Activated gamma-delta T cell treated with Interleukin-2 at 50 U/mL for 16 hours (primary cell): ENCODE data around the gene GBP1.
"Not testable (repeated sequence)": the region's sequence is repeated elsewhere in the genome, so short reads cannot be mapped to it uniquely, and the experiment has no call there.

ENCODE experiments used
- DNase-seq: peaks from one replicate; pipeline ENCODE4 v3.0.0-alpha.2; 2020

Gene GBP1

DNA sequence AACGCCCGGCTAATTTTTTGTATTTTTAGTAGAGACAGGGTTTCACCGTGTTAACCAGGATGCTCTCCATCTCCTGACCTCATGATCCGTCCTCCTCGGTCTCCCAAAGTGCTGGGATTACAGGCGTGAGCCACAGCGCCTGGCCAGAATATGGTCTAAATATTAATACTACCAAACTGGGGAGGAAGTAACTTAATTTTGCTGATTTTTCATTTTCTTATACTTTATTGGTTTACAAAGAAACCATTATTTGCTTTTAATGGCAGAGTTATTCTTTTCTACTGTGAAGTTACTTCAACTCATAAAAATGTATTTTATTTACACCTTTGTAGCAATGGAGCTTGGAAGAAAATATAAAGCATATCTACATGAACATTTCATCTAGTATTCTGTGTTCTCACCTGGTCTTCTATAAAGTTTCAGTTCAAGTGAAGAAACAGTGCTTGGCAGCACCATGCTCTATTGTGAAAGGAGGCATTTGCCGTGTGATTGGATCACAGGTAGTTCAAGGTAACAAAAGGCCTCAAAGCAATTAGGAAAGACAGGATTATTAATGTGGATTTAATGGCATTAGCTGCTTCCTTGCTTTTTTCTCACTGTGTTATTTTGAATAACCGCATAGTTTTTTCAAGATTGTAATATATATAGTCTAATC, 13.6 kb downstream of the GBP1 start:
- no peak for DNase-seq

DNA sequence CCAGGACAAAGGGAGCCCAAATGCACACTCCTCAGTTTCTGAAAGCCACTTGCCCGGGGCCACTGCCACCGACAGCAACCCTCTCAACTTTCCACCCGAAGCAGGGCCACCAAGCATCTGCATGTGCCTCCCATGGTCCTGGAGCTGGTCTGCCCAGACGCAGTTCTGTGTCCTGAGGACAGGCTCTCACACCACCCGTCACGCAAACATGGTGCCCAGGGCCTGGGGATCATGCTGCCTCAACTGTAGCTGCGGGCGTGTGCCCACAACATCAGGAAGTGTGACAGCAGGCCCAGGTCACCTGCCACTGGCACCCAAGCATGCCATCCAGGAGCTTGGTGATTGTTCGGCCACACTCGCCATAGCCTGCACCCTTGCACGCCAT, 14.4 kb downstream of the GBP1 start:
- DNase-seq: no peak

DNA sequence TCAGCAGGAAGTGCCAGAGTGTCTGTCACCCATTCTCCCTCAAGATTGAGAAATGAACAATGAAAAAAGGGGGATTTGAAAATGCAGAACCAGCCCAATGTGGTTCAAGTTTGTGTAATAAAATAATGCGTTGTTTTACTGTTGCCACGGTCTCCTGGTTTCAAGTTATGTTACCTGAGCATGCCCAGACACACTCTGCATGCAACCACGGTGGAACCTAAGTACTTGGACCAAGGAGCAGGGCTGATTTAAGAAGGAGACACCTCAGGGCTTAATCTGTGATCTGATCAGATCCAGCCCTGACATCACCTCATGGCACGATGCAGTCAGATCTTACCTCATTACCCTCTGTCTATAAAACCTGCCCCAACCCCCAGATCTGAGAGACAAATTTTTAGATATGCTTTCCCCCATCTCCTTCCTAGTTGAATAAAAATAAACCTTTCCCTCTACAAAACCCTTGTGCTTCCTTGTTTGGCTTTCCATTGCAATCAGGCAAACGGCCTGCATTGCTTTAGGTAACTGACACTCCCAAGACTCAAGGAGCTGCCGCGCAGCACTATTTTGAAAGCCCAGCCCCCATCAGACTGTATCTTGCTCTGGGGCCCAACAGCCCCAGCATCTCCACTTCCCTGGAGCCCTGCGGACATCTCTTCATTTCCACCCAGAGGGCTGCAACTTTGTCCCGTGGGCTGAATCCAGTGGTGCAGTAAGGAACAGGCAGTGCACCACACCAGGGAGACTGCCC, 14.9 kb downstream of the GBP1 start:
- not testable (repeated sequence) for DNase-seq

DNA sequence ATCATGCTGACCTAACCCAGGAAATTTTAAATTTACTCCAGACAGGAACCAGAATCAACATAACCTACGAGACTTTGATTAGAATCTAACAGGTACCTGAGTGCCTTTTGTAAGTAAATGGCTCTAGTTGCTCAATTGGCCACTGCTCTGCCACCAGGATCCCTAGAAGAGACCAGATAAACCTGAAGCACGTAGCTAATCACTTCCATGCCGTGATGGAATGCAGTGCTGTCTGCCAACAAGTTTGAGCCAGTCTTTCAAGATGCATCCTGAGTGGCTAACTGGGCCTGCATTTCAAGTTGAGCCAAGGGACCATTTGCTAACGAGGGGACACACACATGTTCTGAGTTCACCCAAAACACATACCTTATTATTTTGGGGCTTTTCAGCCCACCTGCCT, 15.8 kb downstream of the GBP1 start:
- not testable (repeated sequence) for DNase-seq

DNA sequence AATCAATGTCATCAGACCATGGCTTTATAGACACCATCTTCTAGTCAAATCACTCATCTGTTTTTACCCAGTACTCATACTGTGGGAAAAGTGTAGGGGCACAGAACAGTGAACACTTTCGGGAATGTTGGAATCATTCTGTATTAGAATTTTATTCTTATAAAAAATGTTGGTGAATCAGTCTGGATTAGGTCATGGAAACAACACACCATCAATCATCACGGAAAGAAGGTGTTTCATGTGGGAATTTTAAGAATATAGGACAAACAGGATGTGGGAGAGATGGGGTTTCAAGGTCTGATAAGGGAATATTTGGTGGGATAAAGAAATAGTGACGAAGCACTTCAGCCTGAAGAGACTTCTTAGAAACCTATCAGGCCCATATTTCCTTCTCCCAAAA, 17.3 kb downstream of the GBP1 start:
- no peak for DNase-seq

DNA sequence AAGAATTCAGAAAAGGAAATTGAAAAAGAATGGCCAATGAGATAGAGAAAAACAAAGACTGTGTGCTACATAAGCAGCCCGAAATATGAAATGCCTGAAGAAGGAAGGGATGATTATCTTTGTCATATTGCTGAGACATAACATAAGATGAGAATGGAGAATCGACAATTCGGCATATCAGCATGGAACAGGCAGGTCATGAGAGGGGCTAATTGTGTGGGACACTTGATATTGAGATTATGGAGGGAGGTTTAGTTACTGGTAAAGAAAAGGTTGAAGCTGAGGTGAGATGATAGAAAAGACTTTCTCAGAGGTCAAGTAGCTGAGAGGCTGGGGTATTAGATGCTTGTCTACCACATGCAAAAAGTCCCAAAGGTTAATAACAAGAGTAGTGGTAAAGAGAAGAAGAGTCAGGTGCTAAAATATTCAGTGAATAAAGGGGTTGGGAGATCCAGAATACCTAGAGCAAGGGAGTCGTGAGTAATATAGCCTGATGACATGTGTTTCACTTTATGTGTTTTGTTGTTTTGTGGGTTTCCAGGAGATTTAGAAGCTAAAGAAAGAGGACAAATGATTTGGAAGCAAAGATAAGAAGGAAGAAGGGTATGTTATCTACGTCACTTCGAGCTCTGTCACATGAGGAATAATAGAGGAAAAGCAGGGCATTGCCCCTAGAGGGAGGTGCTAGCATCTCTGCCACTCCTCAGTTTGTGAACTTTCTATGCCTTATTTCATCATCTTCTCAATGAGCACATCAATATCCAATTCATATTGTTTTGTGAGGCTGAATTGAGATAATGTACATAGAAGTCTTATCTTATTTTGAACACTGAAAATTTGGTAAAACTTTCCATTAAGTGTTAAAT, 18.5 kb downstream of the GBP1 start:
- not testable (repeated sequence) for DNase-seq

DNA sequence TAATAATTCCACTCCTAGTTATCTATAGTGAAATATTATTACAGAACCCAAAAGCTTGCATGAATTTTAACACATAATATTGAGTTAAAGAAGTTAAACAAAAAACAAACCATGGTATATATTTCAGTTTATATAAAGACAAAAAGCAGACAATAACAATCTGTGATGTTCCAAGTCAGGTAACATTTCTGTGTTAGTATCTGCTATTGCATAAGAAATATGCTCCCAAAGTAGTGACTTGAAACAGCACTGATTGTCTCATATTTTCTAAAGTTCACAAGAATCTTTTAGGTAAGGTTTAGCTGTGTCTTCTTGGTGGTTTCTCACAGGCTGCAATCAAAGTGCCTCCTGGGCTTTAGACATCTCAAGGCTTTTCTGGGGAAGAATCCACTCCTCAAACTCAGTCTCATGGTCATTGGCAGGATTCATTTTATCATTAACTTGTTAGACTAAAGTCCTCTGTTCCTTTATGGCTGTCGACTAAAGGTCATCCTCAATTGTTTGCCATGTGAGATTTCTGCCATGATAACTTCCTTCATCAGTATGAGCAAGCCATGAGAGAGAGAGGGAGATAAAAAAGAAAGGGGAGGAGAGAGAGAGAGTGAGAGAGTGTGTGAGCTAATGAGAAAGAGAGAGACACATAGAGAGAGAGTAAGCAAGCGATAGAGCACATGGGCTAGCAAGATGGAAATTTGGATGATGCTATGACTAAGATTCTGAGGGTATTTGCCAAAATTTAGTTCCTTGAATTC, 19.9 kb downstream of the GBP1 start:
- no peak for DNase-seq

DNA sequence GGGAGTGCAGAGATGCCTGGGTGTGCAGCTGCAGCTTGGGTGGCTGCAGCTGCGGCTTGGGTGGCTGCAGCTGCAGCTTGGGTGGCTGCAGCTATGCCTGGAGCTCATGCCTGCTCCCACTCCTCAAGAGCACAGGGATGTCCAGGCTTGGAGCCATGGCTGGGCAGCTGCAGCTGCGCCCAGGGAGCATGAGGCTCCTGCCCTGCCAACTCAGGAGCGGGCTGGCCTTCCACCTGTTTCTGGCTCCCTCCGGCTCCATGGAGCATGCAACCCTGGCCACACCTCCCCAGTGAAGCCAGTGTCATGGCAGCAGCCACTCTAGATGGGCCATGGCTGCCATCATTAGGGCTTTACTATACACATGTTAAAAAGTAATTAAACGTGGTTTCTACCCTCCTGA, 21.1 kb downstream of the GBP1 start:
- no peak for DNase-seq

DNA sequence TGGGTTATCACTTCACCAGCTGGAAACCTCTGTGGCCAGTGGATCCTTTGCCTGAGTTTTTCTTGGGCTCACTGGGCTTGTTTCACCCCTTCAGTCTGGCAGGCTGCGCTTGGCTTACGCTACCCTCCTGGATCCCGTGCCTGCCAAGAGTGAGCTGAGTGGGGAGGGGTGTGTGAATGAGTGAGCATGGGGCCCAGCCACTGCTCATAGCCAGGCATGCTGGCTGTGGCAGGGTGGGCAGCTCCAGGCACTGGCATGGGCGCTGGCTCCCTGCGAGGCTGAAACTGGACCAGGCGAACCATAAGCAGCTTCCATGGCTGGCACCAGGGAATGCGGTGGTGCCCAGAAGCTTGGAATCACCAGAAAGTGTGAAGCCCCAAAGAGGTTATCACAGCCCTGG, 22.5 kb downstream of the GBP1 start:
- no peak for DNase-seq

DNA sequence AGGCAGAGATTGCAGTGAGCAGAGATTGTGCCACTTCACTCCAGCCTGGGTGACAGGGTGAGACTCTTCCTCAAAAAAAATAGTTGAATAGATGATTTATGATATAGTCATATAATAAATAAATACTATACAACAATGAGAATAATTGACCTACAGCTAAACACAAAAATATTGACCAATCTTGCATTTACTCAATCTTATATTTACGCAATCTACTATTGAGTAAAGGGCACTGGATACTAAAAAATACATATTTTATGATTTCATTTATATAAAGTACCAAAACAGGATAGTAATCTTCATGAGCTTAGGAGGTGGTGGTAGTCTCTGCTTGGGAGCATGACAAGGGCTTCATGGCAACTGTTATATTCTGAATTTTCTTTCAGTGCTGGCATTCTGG, 23.3 kb downstream of the GBP1 start:
- DNase-seq: no peak

DNA sequence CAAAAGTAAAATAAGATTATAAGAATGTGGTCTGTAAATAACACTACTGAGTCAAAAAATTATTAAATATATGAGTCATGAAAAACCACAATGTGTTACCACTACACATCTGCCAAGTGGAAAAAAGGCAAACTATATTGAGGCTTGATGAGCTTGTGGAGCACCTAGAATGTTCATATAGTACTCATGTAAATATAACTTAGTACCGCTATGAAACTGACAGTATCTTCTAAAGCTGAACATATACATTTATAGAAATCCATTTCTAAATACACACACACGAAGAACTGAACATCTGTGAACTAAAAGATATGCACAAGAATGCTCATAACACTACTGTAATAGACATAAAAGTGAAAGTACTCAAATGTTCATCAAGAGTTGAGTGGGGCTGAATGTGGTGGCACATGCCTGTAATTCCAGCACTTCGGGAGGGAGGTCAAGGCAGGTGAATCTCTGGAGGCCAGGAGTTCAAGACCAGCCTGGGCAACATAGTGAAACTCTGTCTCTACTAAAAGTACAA, 23.8 kb downstream of the GBP1 start:
- no peak for DNase-seq

DNA sequence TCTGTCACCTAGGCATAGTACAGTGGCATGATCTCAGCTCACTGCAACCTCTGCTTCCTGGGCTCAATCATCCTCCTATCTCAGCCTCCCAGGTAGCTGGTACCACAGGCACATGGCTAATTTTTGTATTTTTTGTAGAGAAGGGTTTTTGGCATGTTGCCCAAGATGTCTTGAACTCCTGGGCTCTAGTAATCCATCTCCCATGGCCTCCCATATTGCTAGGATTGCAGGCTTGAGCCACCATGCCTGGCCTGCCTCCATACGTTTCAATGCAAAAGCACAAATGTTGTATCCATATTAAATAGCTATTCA, 24.7 kb downstream of the GBP1 start:
- no peak for DNase-seq

DNA sequence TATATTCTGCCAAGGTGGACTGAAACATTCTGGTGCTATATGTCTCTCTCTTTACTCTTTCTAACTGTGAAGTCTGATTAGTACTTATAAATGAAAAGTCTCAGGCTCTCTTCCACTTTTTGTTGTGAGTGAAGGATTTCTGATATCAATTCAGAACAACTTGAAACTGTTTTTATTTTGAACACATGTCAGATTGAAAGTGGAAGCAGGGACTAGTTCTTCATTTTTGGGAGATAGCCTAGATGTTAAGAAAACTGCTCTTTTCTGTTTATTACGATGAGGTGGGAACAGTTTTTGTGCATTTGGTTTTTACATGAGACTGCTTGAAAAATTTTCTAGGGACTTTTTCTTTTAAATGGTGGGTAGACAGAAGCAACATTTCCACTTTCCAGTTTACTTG, 27.8 kb downstream of the GBP1 start:
- DNase-seq: no peak

DNA sequence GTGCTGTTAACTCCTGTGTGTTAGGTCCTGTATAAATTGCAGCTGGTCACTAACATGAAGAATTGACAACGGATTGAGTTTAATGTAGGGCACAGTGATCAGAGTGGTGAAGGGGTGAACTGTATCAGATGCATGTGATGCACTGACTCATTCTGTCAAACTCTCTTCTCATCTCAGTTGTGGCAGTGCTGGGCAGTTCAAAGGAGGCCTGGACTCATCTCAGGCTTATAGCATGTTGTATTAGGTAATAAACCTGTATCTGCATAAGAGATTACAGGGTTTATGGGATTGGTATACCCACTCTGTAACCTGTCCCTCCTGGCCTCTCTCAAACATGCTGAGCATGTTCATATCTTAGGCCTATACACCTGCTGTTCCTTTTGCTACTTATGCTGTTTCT, 29.9 kb downstream of the GBP1 start:
- DNase-seq: no peak

DNA sequence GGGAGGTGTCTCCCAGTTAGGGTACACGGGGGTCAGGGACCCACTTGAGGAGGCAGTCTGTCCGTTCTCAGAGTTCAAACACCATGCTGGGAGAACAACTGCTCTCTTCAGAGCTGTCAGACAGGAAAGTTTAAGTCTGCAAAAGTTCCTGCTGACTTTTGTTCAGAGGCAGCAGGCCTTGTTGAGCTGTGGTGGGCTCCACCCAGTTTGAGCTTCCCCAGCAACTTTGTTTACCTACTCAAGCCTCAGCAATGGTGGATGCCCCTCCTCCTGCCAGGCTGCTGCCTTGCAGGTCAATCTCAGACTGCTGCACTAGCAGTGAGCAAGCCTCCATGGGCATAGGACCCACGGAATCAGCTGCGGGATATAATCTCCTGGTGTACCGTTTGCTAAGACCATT, 31.0 kb downstream of the GBP1 start:
- DNase-seq: peak; percentile 33

DNA sequence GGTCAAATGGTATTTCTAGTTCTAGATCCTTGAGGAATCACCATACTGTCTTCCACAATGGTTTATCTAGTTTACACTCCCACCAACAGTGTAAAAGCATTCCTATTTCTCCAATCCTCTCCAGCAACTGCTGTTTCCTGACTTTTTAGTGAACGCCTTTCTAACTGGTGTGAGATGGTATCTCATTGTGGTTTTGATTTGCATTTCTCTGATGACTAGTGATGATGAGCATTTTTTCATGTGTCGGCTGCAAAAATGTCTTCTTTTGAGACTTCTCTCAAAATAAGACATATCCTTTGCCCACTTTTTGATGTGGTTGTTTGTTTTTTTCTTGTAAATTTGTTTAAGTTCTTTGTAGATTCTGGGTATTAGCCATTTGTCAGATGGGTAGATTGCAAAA, 36.0 kb downstream of the GBP1 start:
- DNase-seq: not testable (repeated sequence)

DNA sequence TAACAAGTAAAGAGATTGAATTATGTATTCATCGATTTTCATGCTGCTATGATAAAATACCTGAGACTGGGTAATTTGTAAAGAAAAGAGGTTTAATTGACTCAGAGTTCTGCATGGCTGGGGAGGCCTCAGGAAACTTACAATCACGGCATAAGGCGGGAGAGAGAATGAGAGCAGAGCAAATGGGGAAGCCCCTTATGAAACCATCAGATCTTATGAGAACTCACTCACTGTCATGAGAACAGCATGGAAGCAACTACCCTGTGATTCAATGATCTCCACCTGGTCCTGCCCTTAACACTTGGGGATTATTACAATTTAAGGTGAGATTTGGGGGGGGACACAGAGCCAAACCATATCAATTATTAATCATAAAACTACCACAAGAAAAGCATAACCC, 39.1 kb downstream of the GBP1 start:
- DNase-seq: no peak

DNA sequence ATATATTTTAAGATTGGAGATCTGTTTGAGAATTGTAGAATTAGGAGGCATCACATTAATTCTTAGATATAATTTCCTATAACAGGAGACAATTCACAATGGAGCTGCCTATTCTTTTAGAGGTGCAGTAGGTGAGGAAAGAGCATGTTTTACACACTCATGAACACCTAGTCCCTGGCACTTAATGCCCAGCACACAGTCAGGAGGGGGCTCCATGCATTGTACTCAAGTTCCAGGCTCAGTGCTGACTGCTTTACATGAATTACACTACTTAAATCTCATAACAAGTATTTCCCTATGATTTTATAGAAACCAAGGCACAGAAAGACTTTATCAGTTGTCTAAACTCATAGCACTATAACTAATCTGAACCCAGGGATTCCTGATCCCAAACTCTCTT, 42.0 kb downstream of the GBP1 start:
- no peak for DNase-seq

DNA sequence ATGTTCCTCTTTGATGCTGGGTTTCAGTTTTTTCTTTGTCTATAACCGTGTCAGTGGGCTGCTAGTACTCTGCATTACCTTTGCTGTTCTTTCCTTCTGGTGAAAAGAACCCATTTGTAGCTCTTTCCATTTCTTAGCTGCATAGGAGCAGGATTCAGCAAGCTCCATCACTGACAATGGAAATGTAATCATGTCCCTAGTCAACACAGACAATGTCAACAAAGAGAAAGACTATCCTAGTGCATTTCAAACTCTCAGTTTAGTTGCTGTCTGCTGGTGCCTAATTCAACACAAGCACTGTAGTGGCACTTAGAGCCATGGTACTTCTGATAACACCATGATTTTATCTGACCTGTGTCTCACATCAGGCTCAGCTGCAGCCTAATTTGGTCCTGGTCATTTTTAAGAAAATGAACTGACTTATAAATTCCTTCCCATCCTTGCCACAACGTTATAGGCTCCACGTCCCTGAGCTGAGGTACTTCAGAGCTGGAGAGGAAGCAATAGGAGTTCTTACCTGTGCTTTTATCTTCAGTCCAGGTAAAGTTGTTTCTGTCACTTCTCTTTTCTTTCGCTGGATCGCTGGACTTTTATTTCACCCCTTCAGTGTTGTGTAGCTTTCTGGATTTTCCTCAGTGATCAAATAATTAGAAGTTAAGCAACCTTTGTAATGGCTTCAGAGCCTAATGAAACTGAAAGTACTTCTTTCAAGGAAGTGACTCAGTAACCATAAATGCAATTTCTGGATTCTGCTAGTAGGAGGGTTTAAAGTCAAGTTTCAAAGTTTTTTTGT, 42.6 kb downstream of the GBP1 start, which contains the start of gene GBP3:
Gene GBP3 (minus strand): TSS at position 700 of the 793 bp plus-strand sequence. CDS start 2,145 bp downstream, outside the sequence.
- no peak for DNase-seq

DNA sequence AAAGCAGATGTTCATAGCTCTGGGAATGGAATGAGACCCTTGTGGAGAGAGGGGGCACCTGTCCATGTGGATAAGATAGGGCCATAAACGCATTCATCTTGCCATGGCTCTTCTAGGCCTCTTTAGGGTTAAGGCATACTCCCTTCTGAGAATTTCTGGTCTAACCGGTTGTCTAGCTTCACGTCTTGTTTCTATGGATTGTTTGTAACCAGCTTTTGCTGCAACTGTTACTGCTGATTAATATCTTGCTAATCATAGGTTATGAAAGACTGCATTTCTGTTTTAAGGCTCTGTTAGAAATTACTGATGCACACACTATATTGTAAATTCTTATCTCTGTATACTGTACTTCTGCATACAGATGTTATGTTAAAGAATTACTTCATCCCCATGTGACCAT, 46.7 kb downstream of the GBP1 start:
- DNase-seq: not testable (repeated sequence)

DNA sequence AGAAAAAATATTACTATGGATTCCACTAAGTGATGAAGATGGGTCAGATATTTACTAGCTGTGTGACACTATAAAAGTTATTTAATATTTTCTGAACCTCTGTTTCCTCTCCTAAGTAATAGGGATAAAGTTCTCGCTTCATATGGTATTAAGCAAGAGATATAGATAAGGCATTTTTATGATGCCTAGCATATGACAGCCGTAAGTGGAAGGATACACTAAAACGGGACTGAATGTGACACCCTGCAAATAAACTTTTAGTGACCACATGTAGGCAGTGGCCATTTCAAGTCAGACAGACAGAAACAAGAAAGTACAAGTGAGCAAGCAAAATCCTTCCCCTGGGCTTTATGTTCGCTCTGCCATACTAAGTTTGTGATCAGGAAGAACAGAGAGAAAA, 56.5 kb downstream of the GBP1 start:
- DNase-seq: no peak
